Measurements from ENCODE around the gene ZBTB38.

GRCh38 chr3:141330235-141330634 is 38.1 kb upstream of the ZBTB38 start:
- no peak for TF ChIP-seq CTCF (IDR thresholded peaks at IDR 0.05)
- TF ChIP-seq POLR2A (IDR thresholded peaks at IDR 0.05): no peak
- no peak for TF ChIP-seq POLR2AphosphoS5 (IDR thresholded peaks at IDR 0.05)
- no peak for TF ChIP-seq EP300 (IDR thresholded peaks at IDR 0.05)
